ENCODE results near the gene DERA.

DNA sequence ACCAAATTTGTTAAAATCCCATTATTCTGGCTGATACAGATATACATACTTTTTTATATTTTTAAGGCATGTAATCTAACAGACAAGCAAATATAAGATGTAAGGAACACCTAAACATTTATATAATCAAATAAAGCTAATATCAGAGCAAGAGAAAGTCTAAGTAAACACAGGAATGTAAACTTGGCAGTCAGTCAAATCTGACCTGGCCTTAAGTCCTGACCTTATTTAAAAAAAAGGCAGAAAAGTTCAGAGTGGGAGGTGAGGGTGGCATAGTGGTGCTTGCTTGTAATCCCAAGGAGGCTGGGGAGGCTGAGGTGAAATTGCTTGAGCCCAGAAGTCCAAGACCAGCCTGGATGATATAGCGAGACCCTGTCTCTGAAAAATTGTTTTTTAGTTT lies 152.6 kb downstream of the DERA start:
- TF ChIP-seq, protein P1, sequence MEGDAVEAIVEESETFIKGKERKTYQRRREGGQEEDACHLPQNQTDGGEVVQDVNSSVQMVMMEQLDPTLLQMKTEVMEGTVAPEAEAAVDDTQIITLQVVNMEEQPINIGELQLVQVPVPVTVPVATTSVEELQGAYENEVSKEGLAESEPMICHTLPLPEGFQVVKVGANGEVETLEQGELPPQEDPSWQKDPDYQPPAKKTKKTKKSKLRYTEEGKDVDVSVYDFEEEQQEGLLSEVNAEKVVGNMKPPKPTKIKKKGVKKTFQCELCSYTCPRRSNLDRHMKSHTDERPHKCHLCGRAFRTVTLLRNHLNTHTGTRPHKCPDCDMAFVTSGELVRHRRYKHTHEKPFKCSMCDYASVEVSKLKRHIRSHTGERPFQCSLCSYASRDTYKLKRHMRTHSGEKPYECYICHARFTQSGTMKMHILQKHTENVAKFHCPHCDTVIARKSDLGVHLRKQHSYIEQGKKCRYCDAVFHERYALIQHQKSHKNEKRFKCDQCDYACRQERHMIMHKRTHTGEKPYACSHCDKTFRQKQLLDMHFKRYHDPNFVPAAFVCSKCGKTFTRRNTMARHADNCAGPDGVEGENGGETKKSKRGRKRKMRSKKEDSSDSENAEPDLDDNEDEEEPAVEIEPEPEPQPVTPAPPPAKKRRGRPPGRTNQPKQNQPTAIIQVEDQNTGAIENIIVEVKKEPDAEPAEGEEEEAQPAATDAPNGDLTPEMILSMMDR (optimal IDR thresholded peaks at IDR 0.05 in 1 of 3, IDR thresholded peaks at IDR 0.05 in 1 of 3, conservative IDR thresholded peaks at IDR 0.05 in 1 of 3; ENCODE audit: extremely low read depth in 1 of 3, insufficient read depth in 2 of 3, low read length in 3 of 3): no peak
- TF ChIP-seq EZH2 (IDR thresholded peaks at IDR 0.05; ENCODE audit: low read length): no peak

Data from keratinocyte (primary cell).